Stimulated activated CD8-positive, alpha-beta memory T cell treated with anti-CD3 and anti-CD28 coated beads, Interleukin-7, amount 100 ng/mL, for 24 hours (primary cell): ENCODE measurements around the gene AP4E1.
"Not testable (repeated sequence)": the region's sequence is repeated elsewhere in the genome, so short reads cannot be mapped to it uniquely, and the experiment has no call there.

ENCODE experiments used
- DNase-seq: peaks from one replicate; pipeline ENCODE4 v3.0.0-alpha.2; 2020; ENCODE audit warnings: low read depth

Gene AP4E1

GRCh38 chr15:50950745-50951144, 42.3 kb downstream of the AP4E1 start:
- DNase-seq, result not testable (repeated sequence)

- DNase-seq, result no peak
Measured at GRCh38 chr15:50953302-50953701, 44.8 kb downstream of the AP4E1 start.

GRCh38 chr15:50954837-50955236, 46.4 kb downstream of the AP4E1 start:
- DNase-seq, result not testable (repeated sequence)

- no peak for DNase-seq
Measured at GRCh38 chr15:50959717-50960116, 51.2 kb downstream of the AP4E1 start.

DNA sequence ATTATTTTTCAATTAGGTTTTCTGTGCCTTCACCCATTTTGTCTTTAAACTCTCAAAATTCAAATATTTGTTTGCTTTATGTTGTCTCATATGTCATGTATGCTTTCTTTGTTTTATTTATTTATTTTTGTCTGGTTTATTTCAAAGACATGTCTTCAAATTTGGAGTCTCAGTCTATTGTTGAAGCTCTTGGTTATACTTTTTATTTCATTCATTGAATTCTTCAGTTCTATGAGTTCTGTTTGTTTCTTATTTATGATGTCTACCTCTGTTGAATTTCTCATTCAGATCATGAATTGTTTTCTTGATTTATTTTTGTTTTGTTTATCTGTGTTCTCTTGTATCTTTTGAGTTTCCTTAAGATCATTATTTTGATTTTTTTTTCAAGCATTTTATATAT, 55.6 kb downstream of the AP4E1 start:
- DNase-seq, result no peak

DNA sequence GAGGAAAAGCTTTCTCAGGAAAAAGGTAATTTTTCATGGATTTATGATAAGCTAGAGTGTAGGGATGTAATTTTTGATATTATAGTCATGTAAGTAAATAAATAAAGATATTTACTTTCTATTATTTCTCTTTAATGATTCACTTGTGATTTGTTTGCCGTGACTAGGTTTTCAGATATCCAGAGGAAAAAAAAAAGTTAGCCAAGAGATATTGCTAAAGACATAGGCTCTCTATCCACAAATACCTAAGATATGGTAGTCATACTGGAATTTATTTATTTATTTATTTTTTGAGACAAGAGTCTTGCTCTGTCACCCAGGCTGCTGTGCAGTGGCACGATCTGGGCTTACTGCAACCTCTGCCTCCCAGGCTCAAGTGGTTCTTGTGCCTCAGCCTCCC, 59.9 kb downstream of the AP4E1 start:
- no peak for DNase-seq

- DNase-seq, result no peak
Measured at GRCh38 chr15:50970524-50970923, 62.0 kb downstream of the AP4E1 start.

GRCh38 chr15:50971115-50971514, 62.6 kb downstream of the AP4E1 start:
- no peak for DNase-seq

GRCh38 chr15:50971542-50971941, 63.1 kb downstream of the AP4E1 start:
- DNase-seq, result no peak

GRCh38 chr15:50973605-50974004, 65.1 kb downstream of the AP4E1 start:
- DNase-seq, result no peak

GRCh38 chr15:50977162-50977561, 68.7 kb downstream of the AP4E1 start:
- DNase-seq, result no peak

DNA sequence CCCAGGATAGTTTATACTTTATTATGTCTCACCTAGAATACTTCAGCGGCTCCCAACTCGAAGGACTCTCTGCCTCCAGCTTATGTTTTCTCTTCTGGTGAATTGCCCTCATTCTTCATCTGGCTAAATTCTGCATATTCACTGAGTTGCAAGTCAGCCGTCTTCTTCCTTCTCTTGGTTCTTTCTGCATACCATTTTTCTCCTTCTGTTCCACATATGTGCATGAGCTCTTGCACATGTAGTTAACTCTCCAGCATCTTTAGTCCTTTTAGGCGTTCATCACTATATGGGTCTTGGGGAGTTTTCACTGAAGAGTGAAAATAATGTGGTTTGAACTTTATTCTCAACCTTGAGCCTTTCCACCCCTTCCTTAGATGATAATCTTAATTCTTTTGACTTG, 70.1 kb downstream of the AP4E1 start:
- no peak for DNase-seq

DNA sequence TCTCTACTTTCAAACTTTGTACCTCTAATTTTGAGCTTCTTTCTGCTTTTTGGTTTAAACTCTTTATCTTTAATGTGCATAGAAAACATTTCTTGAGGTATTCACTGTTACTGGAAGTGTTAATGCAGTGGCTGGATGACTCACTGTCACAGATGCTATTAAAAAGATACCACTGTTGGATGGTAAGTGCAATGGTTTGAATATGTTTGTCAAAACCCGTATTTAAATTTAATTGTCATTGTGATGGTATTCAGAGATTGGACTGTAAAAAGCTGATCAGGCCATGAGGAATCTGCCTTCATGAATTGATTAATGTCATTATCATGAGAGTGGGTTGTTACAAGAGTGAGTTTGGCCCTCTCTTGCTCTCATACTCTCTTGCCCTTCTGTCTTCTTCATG, 70.6 kb downstream of the AP4E1 start:
- DNase-seq, result no peak

GRCh38 chr15:50993598-50993997, 85.1 kb downstream of the AP4E1 start:
- no peak for DNase-seq

DNA sequence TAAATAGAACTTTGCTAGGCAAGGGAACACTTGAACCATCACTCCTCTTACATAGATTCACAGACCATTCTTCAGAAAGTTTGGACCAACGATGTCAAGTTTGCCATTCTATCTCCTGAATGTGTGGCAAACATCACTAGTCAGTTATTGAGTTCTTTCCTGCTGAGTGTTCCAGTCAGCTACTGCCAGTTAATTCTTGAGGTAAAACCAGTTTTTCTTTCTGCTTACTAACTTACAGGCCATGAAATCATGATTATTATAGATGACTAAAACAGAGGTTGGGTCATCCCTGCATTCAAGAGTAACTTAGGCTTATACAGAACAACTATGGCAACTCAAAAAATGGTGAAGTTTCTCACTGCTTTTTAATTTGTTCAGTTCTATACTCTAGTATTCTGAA, 88.2 kb downstream of the AP4E1 start:
- DNase-seq, result no peak

DNA sequence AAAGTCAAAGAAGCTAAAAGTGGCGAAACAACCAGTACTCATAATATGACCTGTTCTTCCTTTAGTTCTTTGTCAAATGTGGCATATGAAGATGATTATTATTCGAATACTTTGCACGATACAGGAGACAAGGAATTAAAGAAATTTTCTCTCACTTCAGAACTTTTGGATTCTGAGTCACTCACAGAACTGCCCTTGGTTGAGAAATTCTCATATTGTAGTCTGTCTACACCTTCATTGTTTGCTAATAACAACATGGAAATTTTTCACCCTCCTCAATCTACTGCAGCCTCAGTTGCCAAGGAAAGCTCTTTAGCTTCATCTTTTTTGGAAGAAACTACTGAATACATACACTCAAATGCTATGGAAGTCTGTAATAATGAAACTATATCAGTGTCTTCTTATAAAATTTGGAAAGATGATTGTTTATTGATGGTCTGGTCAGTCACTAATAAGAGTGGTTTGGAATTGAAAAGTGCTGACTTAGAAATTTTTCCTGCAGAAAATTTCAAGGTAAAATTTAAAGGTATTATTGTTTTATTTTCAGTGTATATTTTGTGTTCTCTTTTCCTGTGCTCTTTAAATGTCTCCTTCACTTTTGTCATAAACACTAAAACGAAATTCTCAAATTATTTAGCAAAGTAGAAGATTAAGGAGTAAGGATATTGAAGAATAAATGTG, 89.0 kb downstream of the AP4E1 start:
- no peak for DNase-seq

- no peak for DNase-seq
Measured at GRCh38 chr15:51004103-51004551, 95.6 kb downstream of the AP4E1 start.

- no peak for DNase-seq
Measured at GRCh38 chr15:51006336-51006985, 98.0 kb downstream of the AP4E1 start.

- DNase-seq, result no peak
Measured at GRCh38 chr15:51007131-51007666, 98.7 kb downstream of the AP4E1 start.

- no peak for DNase-seq
Measured at GRCh38 chr15:51011212-51011611, 102.7 kb downstream of the AP4E1 start.

DNA sequence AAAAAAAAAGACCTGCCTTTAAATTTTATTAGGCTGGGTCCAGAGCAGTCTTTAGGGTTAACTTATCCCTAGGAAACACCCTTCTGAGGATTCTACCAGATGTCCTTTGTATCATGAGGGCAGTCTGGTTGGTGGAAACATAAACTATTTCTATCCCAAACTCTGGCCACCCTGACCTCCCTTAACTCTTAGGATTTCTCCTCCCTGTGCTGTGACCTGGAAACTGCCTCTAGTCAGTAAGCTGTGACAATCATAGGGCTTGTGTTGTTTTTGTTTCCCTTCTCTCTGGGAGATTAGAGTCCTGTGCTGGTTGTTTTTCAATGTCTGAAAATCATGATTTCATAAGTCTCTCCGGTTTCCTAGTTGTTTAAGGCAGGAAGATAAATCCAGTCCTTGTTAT, 108.1 kb downstream of the AP4E1 start:
- DNase-seq, result no peak

- DNase-seq, result no peak
Measured at GRCh38 chr15:51022206-51022605, 113.7 kb downstream of the AP4E1 start.

- no peak for DNase-seq
Measured at GRCh38 chr15:51023499-51023898, 115.0 kb downstream of the AP4E1 start.
